Bronchial epithelial cell (primary cell): ENCODE data around the gene PACS2. TPM values are rescaled to one million over a fixed set of nuclear protein-coding genes. Genes with fewer than 3 reads are reported as not detected.

Experiments
- DNase-seq: peaks from one replicate; pipeline ENCODE4 v3.0.0-alpha.2; 2010; ENCODE audit warnings: low read depth
- FAIRE-seq: peaks from 2 replicates; lab custom pipeline; 2011; peaks lifted over from hg19 to GRCh38; lab: Jason Lieb, UNC
- H3K27me3 ChIP-seq: 2 replicates; pipeline ENCODE4 v1.5.1; 2011; ENCODE audit warnings: low read length; ENCODE audit not compliant: control insufficient read depth, insufficient read depth
- H3K36me3 ChIP-seq: 2 replicates; pipeline ENCODE4 v1.5.1; 2011; ENCODE audit warnings: low read length; ENCODE audit not compliant: control insufficient read depth, insufficient read depth
- H3K4me3 ChIP-seq: 2 replicates; pipeline ENCODE4 v1.5.1; 2011; ENCODE audit warnings: mild to moderate bottlenecking, low read depth, low read length, control low read depth
- total RNA-seq: library from RNA; depleted of rRNA; stranded (reverse); fragments of >200 nt; gene quantifications from 2 replicates; pipeline ENCODE4 v1.2.1, GENCODE V29; 2014
- TF ChIP-seq, protein P1 (sequence below): IDR thresholded peaks from 2 replicates; pipeline ENCODE4 v1.5.1; 2011; ENCODE audit warnings: mild to moderate bottlenecking, moderate library complexity, low read length, control low read depth, inconsistent platforms; ENCODE audit not compliant: insufficient read depth, severe bottlenecking

The PACS2 gene
- total RNA-seq, 1 donor from 2014 or later: 42.4 TPM

DNA sequence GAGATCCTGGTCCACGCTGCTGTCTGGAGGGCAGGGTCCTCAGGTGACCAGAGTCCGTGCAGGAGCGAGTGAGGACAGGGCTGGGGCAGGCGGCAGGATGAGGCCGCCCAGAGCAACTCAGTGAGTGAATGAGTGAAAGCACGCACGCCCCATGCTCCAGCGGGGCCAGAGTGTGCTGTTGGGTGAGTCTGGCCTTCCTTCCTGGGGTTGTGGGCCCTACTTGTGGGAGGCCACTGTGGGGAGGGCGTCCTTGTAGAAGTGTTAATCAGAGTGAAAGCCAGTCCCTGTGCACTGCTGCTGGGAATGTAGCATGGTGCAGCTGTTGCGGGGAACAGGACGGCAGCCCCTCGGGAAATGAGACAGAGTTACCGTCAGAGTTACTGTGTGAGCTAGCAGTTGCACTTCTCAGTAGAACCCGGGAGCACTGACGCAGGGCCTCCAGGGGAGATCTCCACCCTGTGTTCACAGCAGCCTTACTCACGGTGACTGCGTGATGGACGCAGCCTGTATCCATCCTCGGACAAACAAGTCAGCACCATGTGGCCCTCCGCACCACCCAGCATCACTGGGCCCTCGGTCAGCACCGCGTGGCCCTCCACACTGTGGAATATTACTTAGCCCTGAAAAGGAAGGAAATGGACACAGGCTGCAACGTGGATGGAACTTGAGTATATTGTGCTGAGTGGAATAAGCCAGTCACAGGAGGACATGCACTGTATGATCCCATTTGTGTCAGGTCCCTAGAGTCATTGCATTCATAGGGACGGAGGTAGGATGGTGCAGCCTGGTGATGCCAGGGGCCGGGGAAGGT lies 22.1 kb downstream of the PACS2 start:
- Histone ChIP-seq H3K27me3 (no peaks in the 10 kb centered on the region), H3K36me3 (no peaks in the 10 kb centered on the region), H3K4me3 (no peak overlapping the region)
- DNase-seq: no peak
- TF ChIP-seq, protein P1, sequence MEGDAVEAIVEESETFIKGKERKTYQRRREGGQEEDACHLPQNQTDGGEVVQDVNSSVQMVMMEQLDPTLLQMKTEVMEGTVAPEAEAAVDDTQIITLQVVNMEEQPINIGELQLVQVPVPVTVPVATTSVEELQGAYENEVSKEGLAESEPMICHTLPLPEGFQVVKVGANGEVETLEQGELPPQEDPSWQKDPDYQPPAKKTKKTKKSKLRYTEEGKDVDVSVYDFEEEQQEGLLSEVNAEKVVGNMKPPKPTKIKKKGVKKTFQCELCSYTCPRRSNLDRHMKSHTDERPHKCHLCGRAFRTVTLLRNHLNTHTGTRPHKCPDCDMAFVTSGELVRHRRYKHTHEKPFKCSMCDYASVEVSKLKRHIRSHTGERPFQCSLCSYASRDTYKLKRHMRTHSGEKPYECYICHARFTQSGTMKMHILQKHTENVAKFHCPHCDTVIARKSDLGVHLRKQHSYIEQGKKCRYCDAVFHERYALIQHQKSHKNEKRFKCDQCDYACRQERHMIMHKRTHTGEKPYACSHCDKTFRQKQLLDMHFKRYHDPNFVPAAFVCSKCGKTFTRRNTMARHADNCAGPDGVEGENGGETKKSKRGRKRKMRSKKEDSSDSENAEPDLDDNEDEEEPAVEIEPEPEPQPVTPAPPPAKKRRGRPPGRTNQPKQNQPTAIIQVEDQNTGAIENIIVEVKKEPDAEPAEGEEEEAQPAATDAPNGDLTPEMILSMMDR: no peak
- peak; percentile 50 for FAIRE-seq

DNA sequence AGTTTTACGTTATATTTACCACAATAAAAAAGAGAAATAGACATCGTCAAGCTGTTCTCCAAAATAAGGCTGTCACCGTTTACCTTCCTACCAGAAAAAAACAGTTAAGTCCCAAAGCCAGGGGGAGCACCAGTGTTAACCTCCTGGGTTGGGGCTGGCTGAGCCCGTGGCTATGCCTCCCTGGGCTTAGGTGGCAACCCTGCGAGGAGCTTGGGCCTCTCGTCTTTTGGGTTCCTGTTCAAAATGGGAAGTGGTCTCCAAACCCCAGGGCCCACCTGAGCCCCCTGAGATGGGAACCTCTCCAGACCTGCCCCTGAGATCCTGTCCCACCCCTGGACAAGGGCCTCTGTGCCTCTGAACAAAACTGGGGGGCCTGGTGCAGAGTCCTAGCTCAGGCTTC lies 22.9 kb downstream of the PACS2 start:
- DNase-seq: no peak
- Histone ChIP-seq H3K4me3 (no peak overlapping the region), H3K27me3 (no peaks in the 10 kb centered on the region), H3K36me3 (no peaks in the 10 kb centered on the region)
- TF ChIP-seq, protein P1: no peak
- FAIRE-seq: no peak

GRCh38 chr14:105337966-105338741 lies 23.6 kb downstream of the PACS2 start:
- DNase-seq (no peak), FAIRE-seq (no peak)
- TF ChIP-seq, protein P1: no peak

DNA sequence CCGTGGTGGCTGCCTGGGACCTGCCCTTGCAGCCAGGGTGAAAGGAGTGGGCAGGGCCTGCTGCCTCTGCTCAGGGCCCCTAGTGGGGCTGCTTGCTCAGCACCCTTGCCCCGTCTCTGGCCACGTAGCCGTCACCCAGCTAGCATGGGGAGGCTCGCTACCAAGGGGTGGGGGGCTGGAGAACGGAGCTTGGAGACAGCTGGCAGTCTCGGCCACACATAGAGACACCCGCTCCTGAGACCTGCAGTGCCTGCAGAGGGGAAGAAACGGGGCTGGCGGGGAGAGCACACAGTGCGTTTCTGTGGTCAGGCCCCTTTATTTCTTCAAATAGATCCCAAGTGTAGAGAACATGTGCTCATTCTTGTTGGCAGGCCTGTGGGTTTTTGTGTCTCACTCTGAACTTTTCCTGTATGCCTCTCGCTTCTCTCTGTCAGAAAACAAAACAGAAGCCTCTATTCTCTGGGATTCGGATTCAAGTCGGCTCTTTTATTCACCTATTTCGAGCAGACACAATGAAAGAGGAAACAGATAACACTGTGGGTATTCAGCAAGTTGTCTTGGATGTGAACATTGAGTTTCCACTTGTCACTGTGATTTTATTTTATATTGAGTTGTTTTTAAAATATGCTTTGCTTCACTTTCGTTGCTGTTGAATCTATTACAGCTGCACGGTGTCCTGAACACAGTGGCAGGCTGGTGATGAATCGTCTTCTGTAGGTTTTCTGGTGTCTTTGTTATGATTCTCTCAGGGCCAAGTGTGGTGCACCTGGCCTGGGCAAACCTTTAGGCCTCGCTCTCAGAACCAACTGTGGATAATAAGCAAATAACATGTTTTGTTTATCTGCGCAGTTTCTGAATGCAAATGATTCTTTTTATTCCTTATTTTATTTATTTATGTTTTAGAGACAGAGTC lies 26.5 kb downstream of the PACS2 start:
- FAIRE-seq (no peak), DNase-seq (no peak)
- Histone ChIP-seq H3K36me3 (no peaks in the 10 kb centered on the region), H3K27me3 (no peaks in the 10 kb centered on the region), H3K4me3 (no peak overlapping the region)
- TF ChIP-seq, protein P1: no peak

More at GRCh38 chr14:105337966-105338741, 23.6 kb downstream of the PACS2 start:
- H3K36me3 ChIP-seq: no peaks in the 10 kb centered on the region
- no peaks in the 10 kb centered on the region for H3K27me3 ChIP-seq
- no peak overlapping the region for H3K4me3 ChIP-seq

- DNase-seq: no peak
- no peak for FAIRE-seq
- TF ChIP-seq, protein P1: no peak
- H3K4me3 ChIP-seq: no peak overlapping the region
- H3K27me3 ChIP-seq: no peaks in the 10 kb centered on the region
- no peaks in the 10 kb centered on the region for H3K36me3 ChIP-seq
Observed at GRCh38 chr14:105343194-105343593, 28.6 kb downstream of the PACS2 start.
